ENCODE results near the gene FARP1. TPM values are rescaled to one million over a fixed set of nuclear protein-coding genes. Genes with fewer than 3 reads are reported as not detected.

FARP1 gene
- total RNA-seq, 1 experiment from 2014 or later = 96.6 TPM

- no peaks in the 10 kb centered on the region for H3K27me3 Mint-ChIP-seq (ENCODE audit: low read depth)
- CTCF ChIA-PET = interaction anchor here (1.1 to 4.4 kb wide), 9 partner anchors 16 to 235 kb away, joined by 4 to 67 read pairs (median 8); no protein-coding TSS in a partner anchor
- no peak for TF ChIP-seq ZBTB21 (CRISPR knock-in tag; IDR thresholded peaks at IDR 0.05; ENCODE audit: borderline replicate concordance)
- TF ChIP-seq ZNF671 (CRISPR knock-in tag; IDR thresholded peaks at IDR 0.05) = no peak
- TF ChIP-seq E2F4 (CRISPR knock-in tag; IDR thresholded peaks at IDR 0.05; ENCODE audit: borderline replicate concordance, low read depth) = no peak
- TF ChIP-seq ELF4 (CRISPR knock-in tag; IDR thresholded peaks at IDR 0.05; ENCODE audit: low read depth) = no peak
- no peak for TF ChIP-seq ZBTB43 (CRISPR knock-in tag; IDR thresholded peaks at IDR 0.05)
- no peak for TF ChIP-seq SMAD3 (CRISPR knock-in tag; IDR thresholded peaks at IDR 0.05; ENCODE audit: borderline replicate concordance)
- TF ChIP-seq ETV6 (CRISPR knock-in tag; IDR thresholded peaks at IDR 0.05) = no peak
- TF ChIP-seq SOX15 (CRISPR knock-in tag; IDR thresholded peaks at IDR 0.05) = no peak
- no peak for ATAC-seq
- H3K27ac Mint-ChIP-seq = 0 out of 2 replicates have a peak overlapping the region, but pooled peaks have one; percentile 27
- POLR2A ChIA-PET = interaction anchor here (0.7 kb wide), 1 partner anchor 35 kb away, joined by 3 read pairs; no protein-coding TSS in a partner anchor
- H3K4me1 Mint-ChIP-seq = peaks cover 36% of the 10 kb centered on the region
- H3K4me3 Mint-ChIP-seq = no peak overlapping the region
- no peak for DNase-seq (ENCODE audit: low spot score)
- H3K36me3 Mint-ChIP-seq = peaks cover 32% of the 10 kb centered on the region
- H3K9me3 Mint-ChIP-seq = no peaks in the 10 kb centered on the region
Measured at GRCh38 chr13:98447130-98447529, 304.2 kb downstream of the FARP1 start.

GRCh38 chr13:98447881-98448641 lies 305.2 kb downstream of the FARP1 start:
- Mint-ChIP-seq H3K36me3 (peaks cover 39% of the 10 kb centered on the region), H3K4me3 (no peak overlapping the region), H3K27me3 (ENCODE audit: low read depth) (no peaks in the 10 kb centered on the region), H3K4me1 (peaks cover 37% of the 10 kb centered on the region), H3K9me3 (no peaks in the 10 kb centered on the region), H3K27ac (peak overlapping the region; percentile 30; the same call in 1 of the 2 replicates)
- CTCF ChIA-PET = interaction anchor here (0.6 to 4.4 kb wide), 55 partner anchors 9 to 592 kb away, joined by 3 to 67 read pairs (median 4); no protein-coding TSS in a partner anchor
- ATAC-seq = peak; percentile 21
- DNase-seq (ENCODE audit: low spot score) = peak; percentile 78
- TF ChIP-seq ZNF423 (CRISPR knock-in tag; IDR thresholded peaks at IDR 0.05) = no peak
- TF ChIP-seq CTCF (IDR thresholded peaks at IDR 0.05) = peak; percentile 78
- POLR2A ChIA-PET = interaction anchor here (0.7 kb wide), 1 partner anchor 34 kb away, joined by 3 read pairs; no protein-coding TSS in a partner anchor

- POLR2A ChIA-PET = no interaction called here
- TF ChIP-seq CTCF (IDR thresholded peaks at IDR 0.05) = 0 out of 2 replicates have a peak, but pooled peaks have one; percentile 10
- no peak for TF ChIP-seq ZNF138 (CRISPR knock-in tag; conservative IDR thresholded peaks at IDR 0.05)
- TF ChIP-seq ARID4B (CRISPR knock-in tag; IDR thresholded peaks at IDR 0.05; ENCODE audit: borderline replicate concordance) = no peak
- TF ChIP-seq AFF4 (CRISPR knock-in tag; IDR thresholded peaks at IDR 0.05; ENCODE audit: borderline replicate concordance) = no peak
Measured at GRCh38 chr13:98448642-98448928, 305.7 kb downstream of the FARP1 start.

More at GRCh38 chr13:98448642-98448928, 305.7 kb downstream of the FARP1 start:
- ATAC-seq (no peak), DNase-seq (ENCODE audit: low spot score) (no peak)
- peaks cover 37% of the 10 kb centered on the region for H3K4me1 Mint-ChIP-seq
- CTCF ChIA-PET = interaction anchor here (0.6 to 4.4 kb wide), 45 partner anchors 9 to 593 kb away, joined by 3 to 67 read pairs (median 5); no protein-coding TSS in a partner anchor
- H3K36me3 Mint-ChIP-seq = peaks cover 41% of the 10 kb centered on the region
- peak overlapping the region; percentile 85; the same call in 1 of the 2 replicates for H3K27ac Mint-ChIP-seq
- no peak overlapping the region for H3K4me3 Mint-ChIP-seq
- no peaks in the 10 kb centered on the region for H3K9me3 Mint-ChIP-seq
- H3K27me3 Mint-ChIP-seq (ENCODE audit: low read depth) = no peaks in the 10 kb centered on the region

All from WTC11 (cell line).